GM12878 (cell line): ENCODE results near the gene MAPT. TPM values are rescaled to one million over a fixed set of nuclear protein-coding genes. Genes with fewer than 3 reads are reported as not detected.

Experiments used
- ATAC-seq: fragments of 200-7000 bp; cut with Tn5 transposase; 3 replicates; pipeline ENCODE4 v1.9.1; 2020; ENCODE audit warnings: mild to moderate bottlenecking, moderate library complexity
- BruUV-seq: library from RNA; stranded (reverse); fragments of 400-500 nt; replicated peaks from 2 replicates; lab custom pipeline; 2021; lab: Mats Ljungman, UMichigan
- CTCF ChIA-PET: fragments of 300-600 bp; sonication (Branson Sonifier 250); formaldehyde crosslinking; extraction: SDS; loops from one replicate; lab custom pipeline; 2021; ENCODE audit warnings: inconsistent platforms; lab: Yijun Ruan, JAX
- POLR2A ChIA-PET: fragments of 350-600 bp; formaldehyde crosslinking; extraction: SDS; loops from one replicate; lab custom pipeline; 2021; ENCODE audit warnings: inconsistent platforms; lab: Charles Lee
- RAD21 ChIA-PET: fragments of 300-600 bp; sonication (Branson Sonifier 250); formaldehyde crosslinking; loops from one replicate; lab custom pipeline; 2023; ENCODE audit warnings: antibody characterized with exemption; ENCODE audit not compliant: unreplicated experiment; lab: Charles Lee
- SMC1A ChIA-PET: fragments of 300-600 bp; sonication (Branson Sonifier 250); formaldehyde crosslinking; loops from one replicate; lab custom pipeline; 2023; ENCODE audit not compliant: unreplicated experiment, uncharacterized antibody; lab: Charles Lee
- DNase-seq: peaks from one replicate; pipeline ENCODE4 v3.0.0-alpha.2; 2011; ENCODE audit warnings: low read depth, low spot score
- FAIRE-seq: peaks from 3 replicates; lab custom pipeline; 2011; peaks lifted over from hg19 to GRCh38; lab: Jason Lieb, UNC
- H2AFZ ChIP-seq: 2 replicates; pipeline ENCODE4 v1.6.0; 2011; ENCODE audit warnings: low read depth, low read length, control low read depth; ENCODE audit not compliant: control insufficient read depth
- H3K27ac ChIP-seq: 2 replicates; pipeline ENCODE4 v1.5.1; 2011; ENCODE audit warnings: control low read depth; ENCODE audit not compliant: control insufficient read depth, insufficient read depth
- H3K27me3 ChIP-seq, 2 experiments: replicated peaks in 1 of 2; 2 replicates each; pipeline versions ENCODE4 v1.6.0 to v1.6.1; 2011; ENCODE audit warnings: low read length in 1 of 2; ENCODE audit not compliant: control insufficient read depth in 2 of 2, insufficient read depth in 2 of 2
- H3K36me3 ChIP-seq, 2 experiments: 2 replicates each; pipeline ENCODE4 v1.5.1; 2011; ENCODE audit warnings: low read length in 1 of 2; ENCODE audit not compliant: control insufficient read depth in 2 of 2, insufficient read depth in 2 of 2
- H3K4me1 ChIP-seq: 2 replicates; pipeline ENCODE4 v1.6.1; 2011; ENCODE audit warnings: mild to moderate bottlenecking, low read length, moderate library complexity, mixed read lengths; ENCODE audit not compliant: control insufficient read depth, insufficient read depth
- H3K4me2 ChIP-seq: 2 replicates; pipeline ENCODE4 v1.6.0; 2011; ENCODE audit warnings: control low read depth; ENCODE audit not compliant: control insufficient read depth, insufficient read depth
- H3K4me3 ChIP-seq: fragments of 200-600 bp; sonication (generic); 2 replicates; pipeline ENCODE4 v1.5.1; 2016
- H3K79me2 ChIP-seq: 2 replicates; pipeline ENCODE4 v1.6.0; 2011; ENCODE audit warnings: low read length; ENCODE audit not compliant: control insufficient read depth, insufficient read depth
- H3K9ac ChIP-seq: 2 replicates; pipeline ENCODE4 v1.8.0; 2011; ENCODE audit warnings: low read length, control low read depth, mixed read lengths; ENCODE audit not compliant: control insufficient read depth, insufficient read depth
- H3K9me3 ChIP-seq: replicated peaks from 3 replicates; pipeline ENCODE4 v1.5.1; 2011; ENCODE audit warnings: mild to moderate bottlenecking, low read length; ENCODE audit not compliant: control insufficient read depth, insufficient read depth
- H4K20me1 ChIP-seq: 2 replicates; pipeline ENCODE4 v1.6.0; 2011; ENCODE audit not compliant: control insufficient read depth, insufficient read depth
- CBX5 ChIP-seq: sonication (generic); IDR thresholded peaks from 2 replicates; pipeline ENCODE4 v1.6.1; 2016; ENCODE audit warnings: low read depth, moderate library complexity, mild to moderate bottlenecking, inconsistent platforms
- CHD4 ChIP-seq: fragments of 200-600 bp; sonication (generic); IDR thresholded peaks from 2 replicates; pipeline ENCODE4 v1.6.1; 2016; ENCODE audit warnings: mild to moderate bottlenecking
- ESRRA ChIP-seq: IDR thresholded peaks from 2 replicates; pipeline ENCODE4 v1.6.1; 2012; ENCODE audit warnings: mild to moderate bottlenecking, low read length, improper control_type of control experiment
- IRF4 ChIP-seq: IDR thresholded peaks from 2 replicates; pipeline ENCODE4 v1.6.1; 2011; ENCODE audit warnings: low read depth, low read length
- JUNB ChIP-seq: IDR thresholded peaks from 2 replicates; pipeline ENCODE4 v1.6.1; 2016; ENCODE audit warnings: antibody characterized with exemption, mild to moderate bottlenecking
- PBX3 ChIP-seq: IDR thresholded peaks from 2 replicates; pipeline ENCODE4 v1.6.1; 2011; ENCODE audit warnings: mild to moderate bottlenecking, low read depth, low read length, moderate library complexity; ENCODE audit not compliant: insufficient replicate concordance
- POLR2A ChIP-seq: IDR thresholded peaks from 2 replicates; pipeline ENCODE4 v1.6.1; 2011; ENCODE audit warnings: low read depth, mild to moderate bottlenecking, low read length
- PRDM15 ChIP-seq: fragments of 450-650 bp; formaldehyde crosslinking; IDR thresholded peaks from 2 replicates; pipeline ENCODE4 v1.4.0; 2020; ENCODE audit warnings: mild to moderate bottlenecking, moderate library complexity
- SKIL ChIP-seq: fragments of 450-650 bp; IDR thresholded peaks from 2 replicates; pipeline ENCODE4 v1.6.1; 2017; ENCODE audit warnings: mild to moderate bottlenecking, low read depth, inconsistent platforms; ENCODE audit not compliant: poor library complexity, severe bottlenecking
- ZBTB40 ChIP-seq: fragments of 450-650 bp; IDR thresholded peaks from 2 replicates; pipeline ENCODE4 v1.6.1; 2016; ENCODE audit warnings: mild to moderate bottlenecking, moderate library complexity, borderline replicate concordance
- WGBS: methylation state at CpG from one replicate; pipeline ENCODE4 v1.1.6; 2016; ENCODE audit warnings: low lambda C conversion rate; ENCODE audit not compliant: insufficient replicate concordance, insufficient coverage; ENCODE audit errors: missing lambda C conversion rate; 5-methylcytosine and 5-hydroxymethylcytosine counted together
- in situ Hi-C: fragments of 300-500 bp; cut with MboI; formaldehyde crosslinking; loops from 9 replicates; pipeline ENCODE4 v1.14.3; 2018; ENCODE audit warnings: mixed read lengths
- intact Hi-C: fragments of 100-400 bp; cut with micrococcal nuclease; formaldehyde crosslinking; loops from one replicate; pipeline ENCODE4 v1.14.2; 2022; ENCODE audit not compliant: unreplicated experiment
- polyA plus RNA-seq, 11 experiments: library from polyadenylated mRNA; depleted of rRNA in 4 of 11; unstranded in 6 of 11; stranded (reverse) in 5 of 11; fragments of >200 nt; fragmentation: Nextera tagmentation in 4 of 11; fragmentation: Illumina TruSeq in 1 of 11; extraction: Ambion mirVana in 4 of 11; extraction: Trizol in 1 of 11; gene quantifications; 1 replicate in 1 of 11; 2 replicates in 10 of 11; pipeline versions ENCODE4 v1.2.1 to v1.2.3, GENCODE V29; 2011 to 2016; ENCODE audit warnings: inconsistent platforms in 2 of 11, missing spikeins in 2 of 11, low read depth in 1 of 11
- total RNA-seq, 4 experiments: library from RNA; depleted of rRNA in 3 of 4; stranded (reverse); fragments of >200 nt in 3 of 4; fragmentation: Illumina TruSeq in 1 of 4; extraction: Trizol in 1 of 4; gene quantifications; 2 replicates each; pipeline versions ENCODE4 v1.2.1 to v1.2.3, GENCODE V29; 2013 to 2021

The MAPT gene
- total and polyA plus RNA-seq, 10 of the 15 experiments (the other 5 are each of a cell fraction or from before 2014, with no cell fraction given): under 0.01 to 0.05 (median 0.03) TPM; not detected in 7

GRCh38 chr17:45961206-45961605 lies 66.9 kb downstream of the MAPT start:
- BruUV-seq: no TSS peak
- intact Hi-C loops: no loop called here
- Histone ChIP-seq H3K36me3 (no peaks in the 10 kb centered on the region), H3K4me3 (no peak overlapping the region), H4K20me1 (no peaks in the 10 kb centered on the region), H3K4me1 (no peaks in the 10 kb centered on the region), H3K4me2 (no peak overlapping the region), H3K9me3 (no peaks in the 10 kb centered on the region), H3K27me3 (no peaks in the 10 kb centered on the region), H2AFZ (no peak overlapping the region), H3K9ac (no peak overlapping the region), H3K79me2 (no peaks in the 10 kb centered on the region), H3K27ac (no peak overlapping the region)
- in situ Hi-C loops: no loop called here
- ChIA-PET RAD21 (no interaction called here), POLR2A (interaction anchor here (0.7 kb wide), 1 partner anchor 29 kb away, joined by 4 read pairs; no protein-coding TSS in a partner anchor), SMC1A (no interaction called here), CTCF (interaction anchor here (0.7 kb wide), 1 partner anchor 89 kb away, joined by 3 read pairs; no protein-coding TSS in a partner anchor)
- ATAC-seq: no peak
- no peak for TF ChIP-seq PRDM15
- no peak for TF ChIP-seq ESRRA
- no peak for TF ChIP-seq IRF4
- TF ChIP-seq JUNB: no peak
- no peak for TF ChIP-seq ZBTB40
- no peak for TF ChIP-seq CBX5
- no peak for TF ChIP-seq POLR2A
- no peak for TF ChIP-seq PBX3
- TF ChIP-seq SKIL: no peak
- TF ChIP-seq CHD4: no peak
- WGBS: 37% methylated on average over 6 of the region's 6 CpGs
- no peak for DNase-seq
- no peak for FAIRE-seq
